OCI-LY7 (cell line): ENCODE results near the gene YWHAQ. TPM values are rescaled to one million over a fixed set of nuclear protein-coding genes. Genes with fewer than 3 reads are reported as not detected.

Source experiments
- BruUV-seq: library from RNA; stranded (reverse); fragments of 400-500 nt; replicated peaks from 2 replicates; lab custom pipeline; 2021; lab: Mats Ljungman, UMichigan
- CTCF ChIA-PET: fragments of 300-600 bp; sonication (Branson Sonifier 250); formaldehyde crosslinking; loops from one replicate; lab custom pipeline; 2022; ENCODE audit warnings: antibody characterized with exemption; ENCODE audit not compliant: unreplicated experiment; lab: Charles Lee
- POLR2A ChIA-PET: fragments of 300-600 bp; sonication (Branson Sonifier 250); formaldehyde crosslinking; loops from one replicate; lab custom pipeline; 2022; ENCODE audit warnings: antibody characterized with exemption; lab: Charles Lee
- DNase-seq: peaks from one replicate; pipeline ENCODE4 v3.0.0-alpha.2; 2015; ENCODE audit warnings: low spot score
- H2AFZ ChIP-seq: fragments of 200-600 bp; sonication (generic), shearing (Covaris generic); 2 replicates; pipeline ENCODE4 v1.6.1; 2014; ENCODE audit warnings: mild to moderate bottlenecking, antibody characterized with exemption, low read length, moderate library complexity
- H3K27ac ChIP-seq: fragments of 200-600 bp; sonication (generic); 2 replicates; pipeline ENCODE4 v1.5.1; 2014; ENCODE audit warnings: mixed run types, low read depth, mild to moderate bottlenecking, moderate library complexity, low read length, inconsistent platforms; ENCODE audit not compliant: poor library complexity, severe bottlenecking
- H3K36me3 ChIP-seq: fragments of 200-600 bp; sonication (generic); 2 replicates; pipeline ENCODE4 v1.6.1; 2014; ENCODE audit warnings: mild to moderate bottlenecking, antibody characterized with exemption, low read length, moderate library complexity, mixed read lengths; ENCODE audit not compliant: insufficient read depth
- H3K4me1 ChIP-seq: fragments of 200-600 bp; sonication (generic); 2 replicates; pipeline ENCODE4 v1.5.1; 2014; ENCODE audit warnings: mild to moderate bottlenecking, low read length; ENCODE audit not compliant: insufficient read depth, poor library complexity, severe bottlenecking
- H3K4me2 ChIP-seq: fragments of 200-600 bp; sonication (generic); 2 replicates; pipeline ENCODE4 v1.6.1; 2014; ENCODE audit warnings: mild to moderate bottlenecking, low read length
- H3K4me3 ChIP-seq: fragments of 200-600 bp; sonication (generic); 2 replicates; pipeline ENCODE4 v1.5.1; 2014; ENCODE audit warnings: mild to moderate bottlenecking, low read depth, low read length; ENCODE audit not compliant: poor library complexity, severe bottlenecking
- H3K79me2 ChIP-seq: fragments of 200-600 bp; sonication (generic); 2 replicates; pipeline ENCODE4 v1.6.1; 2016; ENCODE audit warnings: low read depth, mild to moderate bottlenecking, low read length, moderate library complexity, mixed read lengths; ENCODE audit not compliant: insufficient read depth
- H3K9me2 ChIP-seq: fragments of 200-600 bp; sonication (generic); 2 replicates; pipeline ENCODE4 v1.6.1; 2016; ENCODE audit warnings: mild to moderate bottlenecking, low read length, mixed read lengths; ENCODE audit not compliant: insufficient read depth
- H3K9me3 ChIP-seq: fragments of 200-600 bp; sonication (generic); 2 replicates; pipeline ENCODE4 v1.6.1; 2014; ENCODE audit warnings: mild to moderate bottlenecking, mixed run types, low read length, mixed read lengths
- H4K20me1 ChIP-seq: fragments of 200-600 bp; sonication (generic); 2 replicates; pipeline ENCODE4 v1.6.1; 2014; ENCODE audit warnings: mild to moderate bottlenecking, antibody characterized with exemption, low read length, moderate library complexity, mixed read lengths; ENCODE audit not compliant: insufficient read depth
- EZH2phosphoT487 ChIP-seq: fragments of 200-600 bp; sonication (generic); IDR thresholded peaks from 2 replicates; pipeline ENCODE4 v1.6.1; 2018; ENCODE audit warnings: low read depth, borderline replicate concordance, mild to moderate bottlenecking, mixed run types, antibody characterized with exemption, low read length, moderate library complexity, mixed read lengths
- intact Hi-C: fragments of 100-400 bp; cut with micrococcal nuclease; formaldehyde crosslinking; loops from one replicate; pipeline ENCODE4 v1.10.0; 2022; ENCODE audit not compliant: unreplicated experiment
- total RNA-seq, 2 experiments: library from RNA; depleted of rRNA in 1 of 2; stranded (reverse); fragments of >200 nt in 1 of 2; shearing (Covaris generic) in 1 of 2; gene quantifications; 2 replicates each; pipeline ENCODE4 v1.2.3, GENCODE V29; 2014 to 2022
- TF ChIP-seq, protein P1 (sequence below): fragments of 200-600 bp; sonication (generic); conservative IDR thresholded peaks from 2 replicates; pipeline ENCODE4 v1.5.1; 2014; ENCODE audit warnings: mild to moderate bottlenecking, antibody characterized with exemption, low read length, moderate library complexity, mixed read lengths

YWHAQ gene
- total RNA-seq, 2 experiments from 2014 or later = 181 to 252 TPM

DNA sequence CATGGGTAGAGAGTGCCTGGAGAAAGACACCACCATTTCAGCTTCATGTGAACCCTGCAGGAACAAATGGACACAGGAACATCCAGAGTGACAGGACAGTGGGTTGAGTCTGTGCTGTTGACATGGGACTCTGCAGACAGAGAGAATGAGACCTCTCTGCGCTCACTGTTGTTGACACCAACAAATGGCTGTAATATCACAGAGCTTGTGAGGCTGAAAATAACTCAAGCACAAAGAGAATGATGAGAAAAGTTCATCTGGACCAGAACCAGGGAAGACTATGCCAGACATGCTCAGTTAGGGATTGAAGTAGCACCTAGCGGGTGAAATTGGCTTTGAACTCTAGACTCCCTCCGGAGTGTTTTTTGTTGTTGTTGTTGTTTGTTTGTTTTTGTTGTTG is 37.0 kb upstream of the YWHAQ start:
- ChIA-PET POLR2A (interaction anchor here (0.6 kb wide), 1 partner anchor 693 kb away, joined by 4 read pairs; no protein-coding TSS in a partner anchor), CTCF (no interaction called here)
- intact Hi-C loops = no loop called here
- H2AFZ ChIP-seq = no peak overlapping the region
- H3K79me2 ChIP-seq = no peaks in the 10 kb centered on the region
- H3K4me1 ChIP-seq = no peaks in the 10 kb centered on the region
- no peaks in the 10 kb centered on the region for H3K9me3 ChIP-seq
- H3K4me3 ChIP-seq = no peak overlapping the region
- no peak for TF ChIP-seq EZH2phosphoT487
- TF ChIP-seq, protein P1, sequence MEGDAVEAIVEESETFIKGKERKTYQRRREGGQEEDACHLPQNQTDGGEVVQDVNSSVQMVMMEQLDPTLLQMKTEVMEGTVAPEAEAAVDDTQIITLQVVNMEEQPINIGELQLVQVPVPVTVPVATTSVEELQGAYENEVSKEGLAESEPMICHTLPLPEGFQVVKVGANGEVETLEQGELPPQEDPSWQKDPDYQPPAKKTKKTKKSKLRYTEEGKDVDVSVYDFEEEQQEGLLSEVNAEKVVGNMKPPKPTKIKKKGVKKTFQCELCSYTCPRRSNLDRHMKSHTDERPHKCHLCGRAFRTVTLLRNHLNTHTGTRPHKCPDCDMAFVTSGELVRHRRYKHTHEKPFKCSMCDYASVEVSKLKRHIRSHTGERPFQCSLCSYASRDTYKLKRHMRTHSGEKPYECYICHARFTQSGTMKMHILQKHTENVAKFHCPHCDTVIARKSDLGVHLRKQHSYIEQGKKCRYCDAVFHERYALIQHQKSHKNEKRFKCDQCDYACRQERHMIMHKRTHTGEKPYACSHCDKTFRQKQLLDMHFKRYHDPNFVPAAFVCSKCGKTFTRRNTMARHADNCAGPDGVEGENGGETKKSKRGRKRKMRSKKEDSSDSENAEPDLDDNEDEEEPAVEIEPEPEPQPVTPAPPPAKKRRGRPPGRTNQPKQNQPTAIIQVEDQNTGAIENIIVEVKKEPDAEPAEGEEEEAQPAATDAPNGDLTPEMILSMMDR = no peak
- no peak for DNase-seq
- no peaks in the 10 kb centered on the region for H3K9me2 ChIP-seq
- no peaks in the 10 kb centered on the region for H4K20me1 ChIP-seq
- BruUV-seq = no TSS peak
- no peak overlapping the region for H3K27ac ChIP-seq
- no peak overlapping the region for H3K4me2 ChIP-seq
- H3K36me3 ChIP-seq = no peaks in the 10 kb centered on the region

DNA sequence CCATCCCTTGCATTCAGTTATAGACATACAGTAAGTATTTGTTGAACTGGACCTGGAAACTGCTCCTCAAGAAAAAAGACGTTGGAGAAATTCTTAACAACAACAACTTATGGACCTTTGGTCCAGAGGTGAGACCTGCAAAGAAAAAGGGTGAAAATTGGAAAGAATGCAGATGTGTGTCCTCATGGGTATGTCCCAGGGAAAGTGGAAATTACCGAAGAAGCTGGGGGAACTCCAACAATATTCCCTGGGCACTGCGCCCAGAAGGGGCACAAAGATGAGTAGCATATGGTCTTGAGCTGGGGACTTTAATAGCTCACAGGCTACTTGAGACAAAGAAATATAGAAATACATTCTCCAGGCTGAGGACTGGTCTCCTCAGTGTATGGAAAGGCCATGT is 35.5 kb upstream of the YWHAQ start:
- H3K9me2 ChIP-seq = no peaks in the 10 kb centered on the region
- H3K4me3 ChIP-seq = no peak overlapping the region
- CTCF ChIA-PET = no interaction called here
- POLR2A ChIA-PET = no interaction called here
- no peak overlapping the region for H2AFZ ChIP-seq
- H3K4me2 ChIP-seq = no peak overlapping the region
- H3K79me2 ChIP-seq = no peaks in the 10 kb centered on the region
- TF ChIP-seq EZH2phosphoT487 = no peak
- TF ChIP-seq, protein P1 = no peak
- DNase-seq = no peak
- no peaks in the 10 kb centered on the region for H3K9me3 ChIP-seq
- H3K4me1 ChIP-seq = no peaks in the 10 kb centered on the region
- BruUV-seq = no TSS peak
- intact Hi-C loops = no loop called here
- no peak overlapping the region for H3K27ac ChIP-seq
- H4K20me1 ChIP-seq = no peaks in the 10 kb centered on the region
- H3K36me3 ChIP-seq = no peaks in the 10 kb centered on the region

GRCh38 chr2:9665898-9666297 is 35.1 kb upstream of the YWHAQ start:
- CTCF ChIA-PET = no interaction called here
- Histone ChIP-seq H3K4me2 (no peak overlapping the region), H3K4me1 (no peaks in the 10 kb centered on the region), H3K9me3 (no peaks in the 10 kb centered on the region), H3K27ac (no peak overlapping the region), H3K9me2 (no peaks in the 10 kb centered on the region), H3K36me3 (no peaks in the 10 kb centered on the region), H3K79me2 (no peaks in the 10 kb centered on the region), H4K20me1 (no peaks in the 10 kb centered on the region), H3K4me3 (no peak overlapping the region), H2AFZ (no peak overlapping the region)
- no peak for TF ChIP-seq EZH2phosphoT487
- TF ChIP-seq, protein P1 = no peak
- intact Hi-C loops = no loop called here
- no TSS peak for BruUV-seq
- POLR2A ChIA-PET = no interaction called here
- no peak for DNase-seq
